DMS153 (cell line): Measurements from ENCODE around the gene ADGRG7.

Experiments used
- DNase-seq: peaks from one replicate; lab custom pipeline; 2025; lab: John Stamatoyannopoulos, UW

ADGRG7 gene

DNA sequence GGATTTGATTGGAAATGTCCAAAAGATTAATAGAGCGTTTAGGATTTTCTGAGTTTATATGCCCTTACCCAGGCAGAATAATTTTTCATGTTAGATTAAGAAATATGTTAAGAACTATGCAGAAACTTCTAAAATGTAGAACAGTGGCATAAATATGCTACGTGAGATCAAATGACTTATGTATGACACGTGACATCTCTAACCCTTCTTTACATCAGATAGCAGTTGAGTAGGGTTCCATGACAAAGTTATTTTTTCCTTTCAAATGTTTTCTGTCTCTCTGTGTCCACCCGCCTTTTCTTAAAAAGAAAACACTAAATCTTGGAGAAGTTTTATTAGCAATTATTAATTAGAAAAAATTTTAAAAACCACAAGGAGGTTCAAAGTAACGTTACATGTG is 91.3 kb downstream of the ADGRG7 start:
- no peak for DNase-seq

DNA sequence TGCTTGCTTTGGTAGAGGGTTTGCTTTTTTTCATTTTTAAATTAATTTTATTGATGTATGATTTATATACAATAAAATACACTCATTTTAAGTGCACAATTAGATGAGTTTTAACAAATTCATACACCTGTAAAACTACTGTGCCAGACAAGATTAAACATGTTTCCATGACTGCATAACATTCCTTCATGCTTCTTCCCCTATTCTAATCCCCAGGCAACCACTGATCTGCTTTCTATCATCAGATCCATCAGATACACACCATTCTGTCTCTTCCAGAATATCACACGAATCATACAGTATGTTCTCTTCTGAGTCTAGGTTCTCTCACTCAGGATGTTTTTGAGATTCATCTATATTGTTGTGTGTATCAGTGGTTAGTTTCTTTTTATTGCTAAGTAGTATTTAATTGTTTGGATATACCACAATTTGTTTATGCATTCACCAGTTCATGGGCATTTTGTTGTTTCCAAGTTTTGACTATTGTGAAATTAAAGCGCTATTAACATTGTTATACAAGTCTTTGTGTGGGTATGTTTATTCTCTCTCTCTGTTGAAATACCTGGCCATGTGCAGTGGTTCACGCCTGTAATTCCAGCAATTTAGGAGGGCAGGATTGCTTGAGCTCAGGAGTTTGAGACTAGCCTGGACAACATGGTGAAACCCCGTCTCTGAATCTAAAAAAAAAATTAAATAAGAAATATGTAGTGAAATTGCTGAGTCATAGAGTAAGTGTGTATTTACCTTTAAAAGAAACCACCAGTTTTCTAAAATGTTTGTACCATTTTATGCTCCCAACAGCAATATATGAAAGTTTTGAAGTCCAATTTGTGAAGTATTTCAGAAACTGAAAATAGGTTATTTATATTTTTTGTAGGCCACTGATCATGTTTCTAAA is 92.9 kb downstream of the ADGRG7 start:
- DNase-seq: no peak

DNA sequence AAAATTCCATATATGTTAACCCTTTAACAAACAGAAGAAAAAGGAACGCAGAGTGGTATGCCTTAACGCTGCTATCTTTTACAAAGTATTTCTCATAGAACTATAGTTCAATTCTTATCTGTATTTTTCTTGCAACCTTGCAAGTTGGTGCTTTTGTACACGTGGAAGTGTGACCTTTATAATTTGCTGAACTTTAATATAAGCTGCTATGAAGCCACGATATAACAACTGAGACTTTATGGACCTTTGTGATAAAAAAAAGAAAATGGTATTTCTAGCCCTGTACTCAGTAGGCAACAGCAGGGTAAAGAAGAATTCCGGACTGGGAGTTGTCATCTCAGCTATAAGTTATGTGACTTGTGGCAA is 93.6 kb downstream of the ADGRG7 start:
- no peak for DNase-seq

DNA sequence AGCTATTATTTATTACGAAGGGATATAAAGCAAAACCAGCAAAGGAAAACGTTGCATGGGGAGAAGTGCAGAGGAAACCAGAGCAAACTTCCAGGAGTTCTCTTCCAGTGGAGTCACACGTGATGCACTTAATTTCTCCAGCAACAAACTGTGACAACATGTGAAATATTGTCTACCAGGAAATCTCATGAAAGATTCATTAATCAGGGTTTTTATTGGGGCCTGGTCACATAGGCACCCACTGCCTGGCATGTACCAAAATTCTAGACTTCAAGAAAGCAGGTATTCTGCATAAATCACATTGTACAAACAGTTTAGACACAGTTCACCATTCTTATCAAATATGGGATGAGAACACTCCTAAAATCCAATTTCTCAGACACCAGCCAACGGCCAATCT is 94.5 kb downstream of the ADGRG7 start:
- DNase-seq: no peak

DNA sequence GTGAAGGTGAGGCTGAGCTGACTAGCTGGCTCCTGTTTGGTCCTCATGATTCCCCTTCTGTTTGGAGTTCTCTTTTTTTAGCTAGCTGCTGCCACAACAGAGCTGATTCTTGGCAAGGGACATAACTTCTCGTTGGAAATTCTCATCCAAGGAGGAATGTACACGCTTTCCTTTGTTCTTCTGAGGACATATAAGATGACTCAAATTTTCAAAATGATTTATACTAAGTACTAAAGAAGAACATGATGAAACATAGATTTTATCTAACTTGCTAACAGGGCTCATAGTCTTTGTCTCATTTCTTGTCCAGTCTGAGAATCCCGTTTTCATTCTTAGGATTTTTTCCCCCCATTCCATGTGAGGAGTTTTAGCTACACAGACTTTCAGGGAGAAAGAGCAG is 97.0 kb downstream of the ADGRG7 start:
- DNase-seq: no peak

DNA sequence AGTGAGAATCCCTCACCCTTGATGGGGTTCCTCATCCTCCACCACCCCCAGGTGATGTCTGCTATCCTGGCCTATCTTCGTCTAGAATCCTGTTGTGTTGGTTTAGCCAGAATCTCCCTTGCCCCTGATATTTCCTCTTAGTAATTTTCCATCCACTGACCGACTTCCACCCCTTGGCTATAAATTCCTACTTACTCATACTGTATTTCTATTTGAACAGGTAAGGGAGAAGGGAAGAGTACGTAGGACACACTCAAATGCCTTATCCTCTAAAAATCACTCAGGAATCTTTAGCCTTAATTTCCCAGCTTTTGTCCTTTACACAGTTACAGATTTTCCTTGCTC is 99.2 kb downstream of the ADGRG7 start:
- no peak for DNase-seq

DNA sequence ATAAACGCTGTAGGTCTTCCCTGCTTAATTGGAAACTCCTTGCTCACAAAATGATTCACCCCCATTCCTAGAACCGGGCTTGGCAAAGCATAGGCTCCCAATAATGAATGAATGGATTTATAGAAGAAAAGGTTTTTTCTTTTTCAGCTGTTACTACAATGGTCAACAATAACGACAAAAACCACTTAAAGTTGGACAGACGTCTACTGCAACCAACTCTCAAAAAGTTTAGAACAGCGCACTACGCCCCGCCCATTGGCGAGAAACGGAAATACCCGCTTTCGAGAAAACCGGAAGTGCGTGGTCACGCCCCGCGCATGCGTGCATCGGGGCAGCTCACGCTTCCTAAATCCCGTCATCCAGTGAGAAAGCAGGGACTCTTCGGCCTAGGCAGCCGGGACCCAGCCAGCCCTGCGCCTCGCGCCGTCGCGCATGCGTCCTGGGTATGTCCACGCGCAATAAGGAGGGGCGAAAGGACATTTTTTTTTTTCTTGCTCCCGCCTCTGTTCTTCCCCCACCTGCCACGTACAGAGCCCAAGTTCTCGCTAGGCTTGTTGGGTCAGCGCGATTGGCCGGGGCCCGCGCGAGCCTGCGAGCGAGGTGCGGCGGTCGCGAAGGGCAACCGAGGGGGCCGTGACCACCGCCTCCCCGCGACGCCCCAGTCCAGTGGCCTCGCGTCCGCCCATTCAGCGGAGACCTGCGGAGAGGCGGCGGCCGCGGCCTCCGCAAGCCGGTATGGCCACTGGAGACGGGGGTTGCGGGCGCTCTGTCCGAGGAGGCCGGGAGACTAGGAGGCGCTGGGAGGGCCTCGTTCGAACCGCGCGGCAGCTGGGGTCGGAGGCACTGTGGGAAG is 99.8 kb downstream of the ADGRG7 start, which contains the start of gene TFG:
TSS of gene TFG (plus strand) at position 506 of the 853 bp plus-strand sequence. CDS start 4,192 bp downstream, outside the sequence.
- peak; percentile 97 for DNase-seq

DNA sequence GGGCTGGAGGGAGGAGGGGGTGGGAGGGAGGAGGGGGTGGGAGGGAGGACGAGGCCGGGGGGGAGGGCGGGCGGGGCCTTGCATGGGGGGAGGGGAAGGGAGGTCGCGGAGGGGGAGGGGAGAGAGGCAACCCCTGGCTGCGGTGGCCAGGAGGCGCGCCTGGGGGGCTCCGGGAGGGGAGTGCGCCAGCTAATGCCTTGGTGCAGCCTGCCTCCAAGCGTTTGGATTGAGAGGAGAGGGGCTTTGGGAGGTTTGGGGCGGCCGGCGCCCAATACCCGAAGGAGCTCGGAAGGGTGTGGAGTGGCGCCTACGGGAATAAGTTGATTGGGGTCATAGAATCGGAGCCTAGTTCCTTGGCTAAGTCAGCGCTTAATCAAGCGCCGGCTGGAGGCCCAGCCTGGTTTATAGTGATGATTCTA is 100.5 kb downstream of the ADGRG7 start:
- no peak for DNase-seq

DNA sequence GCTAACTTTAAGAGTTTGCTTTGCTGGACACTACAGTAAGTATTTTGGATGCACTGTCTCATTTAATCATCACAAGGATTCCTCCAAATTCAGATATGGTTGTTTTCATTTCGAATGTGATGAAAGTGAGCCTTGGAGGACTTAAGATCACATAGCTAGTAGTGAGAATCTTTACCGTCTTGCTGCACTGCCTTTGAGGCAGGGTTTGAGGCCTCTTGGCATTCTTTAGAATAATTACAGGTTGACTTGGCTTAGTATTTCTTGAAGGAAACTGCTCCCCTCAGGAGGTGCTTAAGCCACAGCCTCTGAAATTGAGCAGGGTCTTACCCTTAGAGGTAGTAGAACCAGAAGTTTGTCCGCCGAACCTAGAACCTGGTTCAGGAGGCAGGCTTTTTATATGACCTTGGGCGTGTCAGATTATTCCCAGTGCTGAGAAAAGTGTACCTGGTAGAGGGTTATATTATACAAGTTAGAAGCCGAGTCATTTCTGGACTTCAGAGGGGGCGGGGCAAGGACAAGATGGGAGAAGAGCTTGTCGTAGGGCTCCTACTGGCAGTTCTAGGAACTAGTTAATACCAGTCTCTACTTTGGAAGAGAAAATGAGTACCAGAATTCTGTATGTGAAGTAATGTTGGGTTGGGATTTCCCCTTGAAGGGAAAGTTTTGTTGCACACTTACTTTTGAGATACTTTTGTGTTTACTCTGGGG is 101.0 kb downstream of the ADGRG7 start:
- DNase-seq: no peak

DNA sequence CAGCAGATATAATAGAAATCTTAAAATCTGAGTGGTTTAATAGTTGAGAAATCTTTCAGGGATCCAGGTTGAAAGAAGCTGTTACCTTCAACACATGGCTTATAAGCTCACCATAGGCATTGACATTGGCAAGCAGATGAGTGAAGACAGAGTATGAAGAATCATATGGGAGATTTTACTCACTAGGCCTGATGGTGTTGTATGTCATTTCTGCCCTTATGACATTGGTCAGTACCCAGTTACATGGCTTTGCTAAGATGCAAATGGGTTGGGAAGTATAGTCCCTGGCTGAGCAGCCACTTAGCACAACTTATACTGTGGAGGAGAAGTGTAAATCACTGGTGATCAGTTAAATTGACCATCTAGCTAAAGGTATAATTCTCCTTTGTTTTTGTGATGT is 105.8 kb downstream of the ADGRG7 start:
- DNase-seq: no peak

DNA sequence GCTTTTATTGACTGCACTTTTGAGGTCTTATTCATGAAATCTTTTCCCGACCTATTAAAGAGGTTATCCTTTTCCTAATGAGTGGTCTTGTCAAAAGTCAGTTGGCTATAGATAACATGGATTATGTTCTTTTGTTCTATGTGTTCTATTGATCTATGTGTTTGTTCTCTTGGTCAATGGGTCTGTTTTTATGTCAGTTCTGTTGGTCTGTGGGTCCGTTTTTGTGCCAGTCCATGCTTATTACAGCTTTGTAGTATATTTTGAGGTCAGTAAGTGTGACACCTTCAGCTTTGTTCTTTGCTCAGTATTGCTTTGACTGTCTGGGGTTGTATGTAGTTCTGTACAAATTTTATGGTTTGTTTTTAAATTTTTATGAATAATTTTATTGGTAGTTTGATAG is 107.7 kb downstream of the ADGRG7 start:
- no peak for DNase-seq

DNA sequence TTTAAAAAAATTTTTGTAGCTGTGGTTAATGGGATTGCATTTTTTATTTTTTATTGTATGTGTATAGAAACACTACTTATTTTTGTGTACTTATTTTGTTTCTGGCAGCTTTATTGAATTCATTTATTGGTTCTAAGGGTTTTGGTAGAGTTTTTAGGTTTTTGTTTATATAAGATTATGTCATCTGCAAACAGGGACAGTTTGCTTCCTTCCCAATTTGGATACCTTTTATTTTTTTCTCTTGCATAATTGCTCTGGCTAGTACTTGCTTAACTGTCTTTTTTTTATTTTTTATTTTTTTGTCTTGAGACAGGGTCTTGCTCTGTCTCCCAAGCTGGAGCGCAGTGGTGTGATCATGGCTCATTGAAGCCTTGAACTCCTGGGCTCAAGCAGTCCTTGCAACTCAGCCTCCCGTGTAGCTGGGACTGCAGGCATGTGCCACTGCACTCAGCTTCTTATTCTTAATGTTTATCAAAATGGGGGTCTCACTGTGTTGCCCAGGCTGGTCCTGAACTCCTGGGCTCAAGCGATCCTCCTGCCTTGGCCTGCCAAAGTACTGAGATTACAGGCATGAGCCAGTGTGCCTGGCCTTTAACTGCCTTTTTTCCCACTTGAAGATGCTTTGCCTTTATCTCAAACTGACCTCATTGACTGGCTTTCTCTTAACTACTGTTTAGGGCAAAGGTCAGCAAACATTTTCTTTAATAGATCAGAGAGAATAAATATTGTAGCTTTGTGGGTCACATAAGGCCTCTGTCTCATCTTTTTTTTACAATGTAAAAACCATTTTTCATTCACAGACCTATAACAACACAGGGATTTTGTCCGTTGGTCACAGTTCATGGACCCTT is 108.5 kb downstream of the ADGRG7 start:
- no peak for DNase-seq

DNA sequence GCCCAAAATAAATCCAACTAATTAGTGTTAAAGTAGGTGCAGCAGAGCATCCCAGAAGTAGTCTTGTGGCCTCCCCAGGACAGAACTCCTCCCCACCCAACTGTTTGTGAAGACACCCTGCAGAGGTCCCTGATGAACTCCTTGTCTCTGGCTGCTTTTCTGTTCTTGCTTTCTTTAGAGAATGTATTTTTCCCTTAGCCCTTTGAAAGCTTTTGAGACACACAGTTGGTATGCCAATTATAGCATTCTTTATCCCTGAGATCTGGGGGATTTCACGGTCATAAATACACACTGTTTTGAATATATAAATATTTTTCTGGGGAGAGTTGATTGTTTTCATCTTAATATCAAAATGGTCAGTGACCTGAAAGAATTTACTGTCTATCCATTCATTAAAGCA is 109.7 kb downstream of the ADGRG7 start:
- DNase-seq: no peak

DNA sequence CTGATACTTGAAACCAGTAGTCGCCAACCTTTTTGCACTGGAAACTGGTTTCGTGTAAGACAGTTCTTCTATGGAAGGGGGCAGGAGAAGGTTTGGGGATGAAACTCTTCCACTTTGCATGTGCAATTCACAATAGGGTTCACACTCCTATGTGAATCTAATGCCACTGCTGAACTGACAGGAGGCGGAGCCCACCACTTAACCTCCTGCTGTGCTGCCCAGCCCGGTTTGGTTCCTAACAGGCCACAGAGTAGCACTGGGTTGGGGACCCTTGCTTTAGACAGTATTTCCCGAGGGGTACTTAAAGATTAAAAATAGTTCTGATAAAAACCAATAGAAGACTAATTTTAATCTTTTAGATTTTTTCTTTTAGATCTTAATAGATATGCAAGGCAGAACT is 111.0 kb downstream of the ADGRG7 start:
- no peak for DNase-seq

DNA sequence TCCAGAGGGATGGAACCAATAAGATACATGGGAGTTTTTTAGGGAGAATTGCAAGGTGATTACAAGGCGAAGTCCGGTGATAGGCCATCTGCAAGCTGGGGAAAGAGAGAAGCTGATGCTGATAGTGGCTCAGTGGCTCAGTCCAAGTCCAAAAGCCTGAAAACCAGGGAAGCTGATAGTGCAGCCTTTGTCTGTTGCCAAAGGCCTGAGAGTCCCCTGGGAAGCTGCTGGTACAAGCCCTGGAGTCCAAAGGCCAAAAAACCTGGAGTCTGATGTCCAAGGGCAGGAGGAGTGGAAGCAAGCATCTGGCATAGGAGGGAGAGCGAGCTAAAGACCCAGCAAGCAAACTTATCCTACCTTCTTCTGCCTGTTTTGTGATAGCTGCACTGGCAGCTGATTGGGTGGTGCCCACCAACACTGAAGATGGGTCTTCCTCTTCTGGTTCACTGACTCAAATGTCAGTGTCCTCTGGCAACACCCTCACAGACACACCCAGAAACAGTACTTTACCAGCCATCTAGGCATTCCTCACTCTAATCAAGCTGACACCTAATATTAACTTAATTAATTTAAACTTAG is 116.6 kb downstream of the ADGRG7 start:
- DNase-seq: no peak

DNA sequence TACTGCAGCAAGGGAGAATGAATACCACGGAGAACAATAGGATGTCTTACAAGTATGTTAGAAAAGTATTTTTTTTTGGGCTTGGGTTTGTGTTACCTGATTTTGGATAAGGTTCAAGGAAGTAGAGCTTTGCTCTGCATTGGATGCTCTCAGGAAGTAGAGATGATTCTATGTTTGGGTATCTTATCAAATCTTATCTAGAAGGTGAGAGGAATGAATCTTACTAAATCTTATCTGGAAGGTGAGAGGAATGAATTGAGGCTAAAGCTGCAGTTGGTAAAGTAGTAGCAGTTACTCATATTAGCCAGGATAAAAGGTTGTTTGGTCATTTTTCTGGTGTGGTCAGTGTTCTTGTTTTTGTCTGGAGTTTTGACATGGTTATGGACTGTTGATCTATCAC is 117.3 kb downstream of the ADGRG7 start:
- no peak for DNase-seq

DNA sequence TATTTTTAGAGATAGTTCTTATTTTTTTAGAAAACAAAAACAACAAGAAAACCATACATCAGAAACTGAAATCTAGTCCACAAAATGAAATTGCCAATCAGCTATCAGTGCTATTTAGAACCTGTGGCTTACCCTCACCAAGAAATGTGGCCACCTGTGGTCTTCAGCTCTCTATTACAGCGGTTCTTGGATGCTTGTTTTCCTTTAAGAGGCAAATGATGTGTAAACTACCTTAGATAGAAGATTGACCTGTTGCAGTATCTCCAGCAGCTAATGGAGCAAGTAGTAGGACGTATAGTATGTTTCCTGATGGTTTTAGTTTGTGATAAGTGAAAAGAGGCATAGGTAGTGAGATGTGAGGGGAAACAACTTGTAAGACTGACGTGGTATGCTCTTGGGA is 121.1 kb downstream of the ADGRG7 start:
- no peak for DNase-seq

DNA sequence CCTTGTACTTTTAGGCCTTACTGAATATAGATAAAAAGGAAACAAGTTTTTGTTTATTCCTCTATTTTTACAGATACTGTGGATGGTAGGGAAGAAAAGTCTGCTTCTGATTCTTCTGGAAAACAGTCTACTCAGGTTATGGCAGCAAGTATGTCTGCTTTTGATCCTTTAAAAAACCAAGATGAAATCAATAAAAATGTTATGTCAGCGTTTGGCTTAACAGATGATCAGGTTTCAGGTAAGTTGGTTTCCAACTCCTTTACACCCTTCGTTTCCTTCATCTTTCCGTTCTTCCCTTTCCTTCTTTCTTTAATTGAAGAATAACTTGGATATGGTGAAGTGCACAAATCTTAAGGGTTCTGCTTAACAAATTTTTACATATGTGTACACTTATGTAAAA is 123.0 kb downstream of the ADGRG7 start:
- no peak for DNase-seq

DNA sequence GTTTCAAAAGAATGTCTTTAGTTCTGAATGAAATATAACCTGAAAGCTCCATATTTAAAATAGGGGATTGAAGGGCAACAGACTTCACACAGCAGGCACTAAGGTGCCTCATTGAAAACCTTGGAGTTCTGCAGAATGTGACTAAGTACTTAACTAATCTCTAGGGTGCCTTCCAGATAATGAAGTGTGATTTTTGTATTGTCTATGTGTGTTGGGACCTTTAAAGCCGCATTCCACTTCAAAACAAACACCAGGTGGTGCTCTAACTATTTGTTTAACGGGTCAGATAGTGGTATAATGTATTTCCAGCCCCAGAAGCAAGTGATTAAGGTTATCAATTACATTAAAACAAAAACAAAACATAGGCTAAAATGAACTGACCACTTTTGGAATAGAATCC is 127.9 kb downstream of the ADGRG7 start:
- DNase-seq: no peak

DNA sequence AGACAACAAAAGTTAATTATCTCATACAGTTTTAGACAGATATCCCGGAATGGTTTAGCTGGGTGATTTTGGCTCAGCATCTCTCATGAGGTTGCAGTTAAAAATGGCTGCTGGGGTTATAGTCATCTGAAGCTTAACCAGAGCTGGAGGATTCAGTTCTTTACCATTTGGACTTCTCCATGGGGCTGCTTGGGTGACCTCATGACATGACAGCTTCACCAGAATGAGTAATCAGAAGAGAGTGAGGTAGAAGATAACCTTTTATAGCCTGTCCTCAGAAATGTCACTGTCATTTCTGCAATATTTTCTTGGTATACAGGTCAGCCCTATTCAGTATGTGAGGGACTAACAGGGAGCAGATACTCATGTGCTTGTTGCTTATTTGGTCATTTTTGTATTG is 130.8 kb downstream of the ADGRG7 start:
- DNase-seq: no peak

DNA sequence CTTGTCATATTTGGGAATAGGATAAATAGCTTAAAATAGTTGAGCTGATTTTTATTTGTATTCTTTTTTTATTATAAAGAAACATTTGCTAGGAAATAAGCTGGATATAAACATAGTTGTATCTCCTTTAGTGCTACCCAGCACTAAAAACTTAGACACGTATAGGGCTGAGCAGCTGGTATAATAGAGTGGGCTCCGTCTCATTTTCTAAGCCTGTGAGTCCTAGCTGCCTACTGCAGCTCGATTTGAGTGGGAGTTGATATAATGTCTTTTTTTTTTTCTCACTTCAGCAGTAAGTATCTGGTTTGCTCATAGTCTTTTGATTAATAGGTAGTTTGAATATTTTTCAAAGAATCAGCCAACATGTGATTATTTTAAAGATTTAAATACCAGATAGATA is 134.1 kb downstream of the ADGRG7 start:
- no peak for DNase-seq
